HCT116 (cell line): ENCODE measurements around the gene PTPRCAP. TPM values are rescaled to one million over a fixed set of nuclear protein-coding genes. Genes with fewer than 3 reads are reported as not detected.
A peak's percentile ranks its signal among the peaks of the same experiment; 100 is the strongest.

Experiments used
- ATAC-seq: fragments of 200-7000 bp; cut with Tn5 transposase; 2 replicates; pipeline ENCODE4 v1.9.1; 2020; ENCODE audit warnings: mild to moderate bottlenecking, moderate library complexity
- BruUV-seq: library from RNA; stranded (reverse); fragments of 400-500 nt; replicated peaks from 2 replicates; lab custom pipeline; 2021; lab: Mats Ljungman, UMichigan
- CTCF ChIA-PET: fragments of 300-600 bp; sonication (Branson Sonifier 250); formaldehyde crosslinking; loops from one replicate; lab custom pipeline; 2021; ENCODE audit warnings: antibody characterized with exemption; lab: Charles Lee
- POLR2A ChIA-PET: fragments of 300-600, 350-600 bp; sonication (Branson Sonifier 250); formaldehyde crosslinking; loops from one replicate; lab custom pipeline; 2021; ENCODE audit warnings: antibody characterized with exemption; lab: Charles Lee
- RAD21 ChIA-PET, 2 experiments: fragments of 300-600 bp; sonication (Branson Sonifier 250); formaldehyde crosslinking; loops; one replicate each; lab custom pipeline; 2023; ENCODE audit warnings: low total read pairs in 2 of 2; ENCODE audit not compliant: uncharacterized antibody in 2 of 2, unreplicated experiment in 2 of 2, low non-redundant PET in 1 of 2; lab: Charles Lee
- DNase-seq: peaks from one replicate; pipeline ENCODE4 v3.0.0-alpha.2; 2010; ENCODE audit warnings: low read depth, low spot score
- H2AFZ ChIP-seq: fragments of 200-600 bp; shearing (Covaris generic), sonication (generic); 2 replicates; pipeline ENCODE4 v1.6.1; 2017; ENCODE audit warnings: low read depth, mixed run types, mixed read lengths, antibody characterized with exemption, low read length; ENCODE audit not compliant: poor library complexity, severe bottlenecking
- H3K27ac ChIP-seq: 2 replicates; pipeline ENCODE4 v1.5.1; 2012; ENCODE audit warnings: low read depth, low read length
- H3K27me3 ChIP-seq: fragments of 200-600 bp; sonication (generic); 2 replicates; pipeline ENCODE4 v1.6.1; 2016; ENCODE audit warnings: mixed run types, low read length, mixed read lengths; ENCODE audit not compliant: insufficient read depth
- H3K36me3 ChIP-seq, 2 experiments: fragments of 200-500 bp in 1 of 2; fragments of 200-600 bp in 1 of 2; sonication (Bioruptor generic) in 1 of 2; sonication (generic) in 1 of 2; 2 replicates each; pipeline versions ENCODE4 v1.5.1 to v1.6.1; 2014 to 2016; ENCODE audit warnings: low read length in 2 of 2, inconsistent platforms in 1 of 2, mixed read lengths in 1 of 2, mixed run types in 1 of 2; ENCODE audit not compliant: insufficient read depth in 2 of 2, control insufficient read depth in 1 of 2
- H3K4me1 ChIP-seq, 2 experiments: fragments of 200-600 bp in 1 of 2; sonication (generic) in 1 of 2; 2 replicates each; pipeline versions ENCODE4 v1.5.1 to v1.6.1; 2012 to 2017; ENCODE audit warnings: low read length in 2 of 2, inconsistent platforms in 1 of 2, mild to moderate bottlenecking in 1 of 2, mixed read lengths in 1 of 2, mixed run types in 1 of 2, moderate library complexity in 1 of 2; ENCODE audit not compliant: insufficient read depth in 2 of 2, control insufficient read depth in 1 of 2
- H3K4me2 ChIP-seq: fragments of 200-600 bp; sonication (generic); 2 replicates; pipeline ENCODE4 v1.6.1; 2017; ENCODE audit warnings: mixed run types, low read length, mixed read lengths
- H3K4me3 ChIP-seq, 2 experiments: fragments of 200-600 bp in 1 of 2; sonication (generic) in 1 of 2; replicated peaks in 1 of 2; 2 replicates each; pipeline ENCODE4 v1.5.1; 2011 to 2016; ENCODE audit warnings: low read length in 2 of 2, control low read depth in 1 of 2, low read depth in 1 of 2, mild to moderate bottlenecking in 1 of 2, mixed read lengths in 1 of 2, mixed run types in 1 of 2
- H3K79me2 ChIP-seq: fragments of 200-600 bp; sonication (generic); 2 replicates; pipeline ENCODE4 v1.6.1; 2017; ENCODE audit warnings: mild to moderate bottlenecking, mixed run types, low read length, moderate library complexity, mixed read lengths; ENCODE audit not compliant: insufficient read depth
- H3K9ac ChIP-seq: fragments of 200-600 bp; sonication (generic); 2 replicates; pipeline ENCODE4 v1.6.1; 2016; ENCODE audit warnings: low read length, mixed read lengths
- H3K9me2 ChIP-seq: fragments of 200-600 bp; sonication (generic), shearing (Covaris generic); 2 replicates; pipeline ENCODE4 v1.6.1; 2017; ENCODE audit warnings: mixed run types, mild to moderate bottlenecking, moderate library complexity; ENCODE audit not compliant: insufficient read depth
- H3K9me3 ChIP-seq, 2 experiments: fragments of 200-500 bp in 1 of 2; fragments of 200-600 bp in 1 of 2; sonication (Bioruptor generic) in 1 of 2; sonication (generic) in 1 of 2; 2 replicates each; pipeline ENCODE4 v1.6.1; 2014 to 2017; ENCODE audit warnings: low read length in 2 of 2, mixed read lengths in 2 of 2, inconsistent platforms in 1 of 2, low read depth in 1 of 2, mild to moderate bottlenecking in 1 of 2, mixed run types in 1 of 2, moderate library complexity in 1 of 2; ENCODE audit not compliant: control insufficient read depth in 1 of 2, insufficient read depth in 1 of 2
- H4K20me1 ChIP-seq: fragments of 200-600 bp; sonication (generic), shearing (Covaris generic); 2 replicates; pipeline ENCODE4 v1.6.1; 2017; ENCODE audit warnings: mixed run types, mild to moderate bottlenecking, moderate library complexity; ENCODE audit not compliant: insufficient read depth
- CEBPB ChIP-seq: IDR thresholded peaks from 2 replicates; pipeline ENCODE4 v1.6.1; 2012; ENCODE audit warnings: low read depth
- POLR2AphosphoS5 ChIP-seq: IDR thresholded peaks from 2 replicates; pipeline ENCODE4 v1.6.1; 2011; ENCODE audit warnings: mild to moderate bottlenecking, low read depth, low read length, moderate library complexity
- SP1 ChIP-seq: IDR thresholded peaks from 2 replicates; pipeline ENCODE4 v1.6.1; 2012; ENCODE audit warnings: low read depth
- TCF7L2 ChIP-seq: IDR thresholded peaks from 2 replicates; pipeline ENCODE4 v1.7.0; 2011; ENCODE audit warnings: borderline replicate concordance, inconsistent platforms; ENCODE audit not compliant: insufficient read depth, insufficient read length; ENCODE audit errors: extremely low read depth
- intact Hi-C: fragments of 100-400 bp; cut with micrococcal nuclease; formaldehyde crosslinking; loops from 2 replicates; pipeline ENCODE4 v1.10.0; 2022
- total RNA-seq: library from RNA; stranded (reverse); gene quantifications from one replicate; pipeline ENCODE4 v1.2.1, GENCODE V29; 2021; ENCODE audit not compliant: unreplicated experiment
- TF ChIP-seq, protein P1 (sequence below): IDR thresholded peaks from 2 replicates; pipeline ENCODE4 v1.6.1; 2012; ENCODE audit warnings: low read depth

Gene PTPRCAP
- total RNA-seq, 1 experiment from 2014 or later: 1.4 TPM

DNA sequence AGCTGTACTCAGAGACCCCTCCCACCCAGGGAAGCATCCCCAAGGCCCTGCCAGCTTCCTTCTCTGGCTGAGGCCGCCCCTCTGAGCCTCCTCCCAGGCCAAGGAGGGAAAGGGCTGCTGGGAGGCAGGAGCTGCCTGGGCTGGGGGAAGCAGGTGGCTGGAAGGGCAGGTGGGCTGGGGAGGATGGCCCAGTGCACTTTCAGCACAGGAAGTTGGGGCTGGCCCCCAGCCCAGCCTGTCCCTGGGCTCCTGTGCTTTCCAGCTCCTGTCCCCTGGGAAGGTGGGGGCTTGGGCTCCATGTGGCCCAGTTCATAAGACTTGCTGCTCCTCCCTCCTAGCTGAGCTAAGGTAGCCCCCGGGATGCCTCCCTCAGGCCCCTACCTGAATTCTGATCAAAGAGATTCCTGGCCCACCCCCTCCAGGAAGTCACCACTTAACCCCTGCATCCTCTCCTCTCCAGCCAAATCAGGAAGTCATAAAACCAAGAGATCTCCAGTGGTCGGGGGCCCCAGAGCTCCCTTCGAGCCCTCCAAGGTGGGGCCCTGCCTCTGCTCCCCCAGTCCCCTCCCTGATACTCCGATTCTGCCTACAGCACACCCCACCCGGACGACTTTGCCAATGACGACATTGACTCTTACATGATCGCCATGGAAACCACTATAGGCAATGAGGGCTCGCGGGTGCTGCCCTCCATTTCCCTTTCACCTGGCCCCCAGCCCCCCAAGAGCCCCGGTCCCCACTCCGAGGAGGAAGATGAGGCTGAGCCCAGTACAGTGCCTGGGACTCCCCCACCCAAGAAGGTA, 40.7 kb downstream of the PTPRCAP start:
- intact Hi-C loops: no loop called here
- DNase-seq: no peak
- no peak overlapping the region for H3K4me3 ChIP-seq
- TF ChIP-seq POLR2AphosphoS5 (no peak), TCF7L2 (no peak), CEBPB (no peak), SP1 (no peak)
- TF ChIP-seq, protein P1, sequence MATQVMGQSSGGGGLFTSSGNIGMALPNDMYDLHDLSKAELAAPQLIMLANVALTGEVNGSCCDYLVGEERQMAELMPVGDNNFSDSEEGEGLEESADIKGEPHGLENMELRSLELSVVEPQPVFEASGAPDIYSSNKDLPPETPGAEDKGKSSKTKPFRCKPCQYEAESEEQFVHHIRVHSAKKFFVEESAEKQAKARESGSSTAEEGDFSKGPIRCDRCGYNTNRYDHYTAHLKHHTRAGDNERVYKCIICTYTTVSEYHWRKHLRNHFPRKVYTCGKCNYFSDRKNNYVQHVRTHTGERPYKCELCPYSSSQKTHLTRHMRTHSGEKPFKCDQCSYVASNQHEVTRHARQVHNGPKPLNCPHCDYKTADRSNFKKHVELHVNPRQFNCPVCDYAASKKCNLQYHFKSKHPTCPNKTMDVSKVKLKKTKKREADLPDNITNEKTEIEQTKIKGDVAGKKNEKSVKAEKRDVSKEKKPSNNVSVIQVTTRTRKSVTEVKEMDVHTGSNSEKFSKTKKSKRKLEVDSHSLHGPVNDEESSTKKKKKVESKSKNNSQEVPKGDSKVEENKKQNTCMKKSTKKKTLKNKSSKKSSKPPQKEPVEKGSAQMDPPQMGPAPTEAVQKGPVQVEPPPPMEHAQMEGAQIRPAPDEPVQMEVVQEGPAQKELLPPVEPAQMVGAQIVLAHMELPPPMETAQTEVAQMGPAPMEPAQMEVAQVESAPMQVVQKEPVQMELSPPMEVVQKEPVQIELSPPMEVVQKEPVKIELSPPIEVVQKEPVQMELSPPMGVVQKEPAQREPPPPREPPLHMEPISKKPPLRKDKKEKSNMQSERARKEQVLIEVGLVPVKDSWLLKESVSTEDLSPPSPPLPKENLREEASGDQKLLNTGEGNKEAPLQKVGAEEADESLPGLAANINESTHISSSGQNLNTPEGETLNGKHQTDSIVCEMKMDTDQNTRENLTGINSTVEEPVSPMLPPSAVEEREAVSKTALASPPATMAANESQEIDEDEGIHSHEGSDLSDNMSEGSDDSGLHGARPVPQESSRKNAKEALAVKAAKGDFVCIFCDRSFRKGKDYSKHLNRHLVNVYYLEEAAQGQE: no peak
- TF ChIP-seq, all 23 proteins: peak for 0
- H3K9me2 ChIP-seq: no peaks in the 10 kb centered on the region
- ChIA-PET RAD21 (interaction anchor here in 1 of 2 experiments (0.6 kb wide), 1 partner anchor 41 kb away, joined by 6 read pairs; no protein-coding TSS in a partner anchor), CTCF (no interaction called here), POLR2A (no interaction called here)
- H3K4me2 ChIP-seq: no peak overlapping the region
- H3K9me3 ChIP-seq: no peaks in the 10 kb centered on the region
- H3K4me1 ChIP-seq: peaks cover 10 to 18% of the 10 kb centered on the region in 2 experiments; a peak in 3 of 4 replicates
- peaks cover 13 to 37% of the 10 kb centered on the region in 2 experiments; a peak in 3 of 4 replicates for H3K36me3 ChIP-seq
- peak overlapping the region; percentile 26; the same call in 1 of the 2 replicates for H3K27ac ChIP-seq
- peaks cover 34% of the 10 kb centered on the region for H3K79me2 ChIP-seq
- no TSS peak for BruUV-seq
- no peak overlapping the region for H3K9ac ChIP-seq
- no peak overlapping the region for H2AFZ ChIP-seq
- H4K20me1 ChIP-seq: no peaks in the 10 kb centered on the region
- H3K27me3 ChIP-seq: no peaks in the 10 kb centered on the region
- ATAC-seq: no peak
